Measurements from ENCODE around the gene RHEB. TPM values are rescaled to one million over a fixed set of nuclear protein-coding genes. Genes with fewer than 3 reads are reported as not detected.

RHEB gene
- total RNA-seq, 1 donor, result 77.8 TPM

GRCh38 chr7:151459726-151460473 is 59.8 kb downstream of the RHEB start:
- Histone ChIP-seq H3K4me2 (ENCODE audit: insufficient read depth, low read length) (peak overlapping the region; percentile 79), H4K20me1 (ENCODE audit: insufficient read depth, low read length) (no peaks in the 10 kb centered on the region), H3K4me1 (ENCODE audit: insufficient read depth, low read length) (peaks cover 23% of the 10 kb centered on the region), H3K36me3 (ENCODE audit: insufficient read depth, low read length) (no peaks in the 10 kb centered on the region), H3K9me3 (ENCODE audit: low read depth, low read length) (peaks cover 3% of the 10 kb centered on the region), H3K79me2 (ENCODE audit: insufficient read depth, low read length) (no peaks in the 10 kb centered on the region), H3K4me3 (ENCODE audit: insufficient read depth, low read length) (peak overlapping the region; percentile 56), H3K27ac (ENCODE audit: low read depth, low read length) (peak overlapping the region; percentile 52), H3K27me3 (ENCODE audit: insufficient read depth, low read length) (no peaks in the 10 kb centered on the region), H2AFZ (ENCODE audit: low read length) (peak overlapping the region; percentile 66)
- peak; percentile 33 for TF ChIP-seq CTCF (IDR thresholded peaks at IDR 0.05; ENCODE audit: extremely low read depth, low read depth, low read length)
- DNase-seq (ENCODE audit: insufficient read length, low spot score, missing footprints), result peak; percentile 91

- H3K36me3 ChIP-seq (ENCODE audit: insufficient read depth, low read length), result no peaks in the 10 kb centered on the region
- H4K20me1 ChIP-seq (ENCODE audit: insufficient read depth, low read length), result no peaks in the 10 kb centered on the region
- peaks cover 23% of the 10 kb centered on the region for H3K4me1 ChIP-seq (ENCODE audit: insufficient read depth, low read length)
- TF ChIP-seq CTCF (IDR thresholded peaks at IDR 0.05; ENCODE audit: extremely low read depth, low read depth, low read length), result no peak
- no peak overlapping the region for H2AFZ ChIP-seq (ENCODE audit: low read length)
- no peak overlapping the region for H3K4me3 ChIP-seq (ENCODE audit: insufficient read depth, low read length)
- no peak overlapping the region for H3K27ac ChIP-seq (ENCODE audit: low read depth, low read length)
- DNase-seq (ENCODE audit: insufficient read length, low spot score, missing footprints), result no peak
- no peaks in the 10 kb centered on the region for H3K79me2 ChIP-seq (ENCODE audit: insufficient read depth, low read length)
- H3K27me3 ChIP-seq (ENCODE audit: insufficient read depth, low read length), result no peaks in the 10 kb centered on the region
- peaks cover 1% of the 10 kb centered on the region for H3K9me3 ChIP-seq (ENCODE audit: low read depth, low read length)
- no peak overlapping the region for H3K4me2 ChIP-seq (ENCODE audit: insufficient read depth, low read length)
Measured at GRCh38 chr7:151457534-151457933, 62.2 kb downstream of the RHEB start.

GRCh38 chr7:151456782-151457181 is 62.9 kb downstream of the RHEB start:
- H3K27me3 ChIP-seq (ENCODE audit: insufficient read depth, low read length), result no peaks in the 10 kb centered on the region
- H3K4me3 ChIP-seq (ENCODE audit: insufficient read depth, low read length), result no peak overlapping the region
- H3K4me1 ChIP-seq (ENCODE audit: insufficient read depth, low read length), result peaks cover 23% of the 10 kb centered on the region
- H3K9me3 ChIP-seq (ENCODE audit: low read depth, low read length), result no peaks in the 10 kb centered on the region
- no peak overlapping the region for H3K4me2 ChIP-seq (ENCODE audit: insufficient read depth, low read length)
- no peaks in the 10 kb centered on the region for H3K79me2 ChIP-seq (ENCODE audit: insufficient read depth, low read length)
- no peaks in the 10 kb centered on the region for H4K20me1 ChIP-seq (ENCODE audit: insufficient read depth, low read length)
- no peak overlapping the region for H3K27ac ChIP-seq (ENCODE audit: low read depth, low read length)
- H3K36me3 ChIP-seq (ENCODE audit: insufficient read depth, low read length), result no peaks in the 10 kb centered on the region
- no peak for DNase-seq (ENCODE audit: insufficient read length, low spot score, missing footprints)
- no peak for TF ChIP-seq CTCF (IDR thresholded peaks at IDR 0.05; ENCODE audit: extremely low read depth, low read depth, low read length)
- no peak overlapping the region for H2AFZ ChIP-seq (ENCODE audit: low read length)

GRCh38 chr7:151456276-151456675 is 63.4 kb downstream of the RHEB start:
- Histone ChIP-seq H3K4me1 (ENCODE audit: insufficient read depth, low read length) (peaks cover 22% of the 10 kb centered on the region), H3K79me2 (ENCODE audit: insufficient read depth, low read length) (no peaks in the 10 kb centered on the region), H2AFZ (ENCODE audit: low read length) (no peak overlapping the region), H4K20me1 (ENCODE audit: insufficient read depth, low read length) (no peaks in the 10 kb centered on the region), H3K27me3 (ENCODE audit: insufficient read depth, low read length) (no peaks in the 10 kb centered on the region), H3K27ac (ENCODE audit: low read depth, low read length) (no peak overlapping the region), H3K4me3 (ENCODE audit: insufficient read depth, low read length) (no peak overlapping the region), H3K36me3 (ENCODE audit: insufficient read depth, low read length) (no peaks in the 10 kb centered on the region), H3K4me2 (ENCODE audit: insufficient read depth, low read length) (no peak overlapping the region), H3K9me3 (ENCODE audit: low read depth, low read length) (no peaks in the 10 kb centered on the region)
- no peak for DNase-seq (ENCODE audit: insufficient read length, low spot score, missing footprints)
- no peak for TF ChIP-seq CTCF (IDR thresholded peaks at IDR 0.05; ENCODE audit: extremely low read depth, low read depth, low read length)

All from osteoblast (primary cell).